Esophagus squamous epithelium (tissue), 4 donors: Measurements from ENCODE around the gene CEACAM21.

Source experiments
- CTCF ChIP-seq, 6 experiments: fragments of 450-650 bp in 4 of 6; fragments of 200-600 bp in 2 of 6; sonication (generic) in 2 of 6; IDR thresholded peaks; one replicate each; pipeline ENCODE4 v1.5.1; 2016 to 2019; ENCODE audit warnings: antibody characterized with exemption in 6 of 6, mild to moderate bottlenecking in 4 of 6, moderate library complexity in 4 of 6
- POLR2A ChIP-seq, 4 donors: fragments of 450-650 bp; IDR thresholded peaks; one replicate each; pipeline ENCODE4 v1.6.1; 2017; ENCODE audit warnings: antibody characterized with exemption in 4 of 4, mild to moderate bottlenecking in 4 of 4, moderate library complexity in 3 of 4

DNA sequence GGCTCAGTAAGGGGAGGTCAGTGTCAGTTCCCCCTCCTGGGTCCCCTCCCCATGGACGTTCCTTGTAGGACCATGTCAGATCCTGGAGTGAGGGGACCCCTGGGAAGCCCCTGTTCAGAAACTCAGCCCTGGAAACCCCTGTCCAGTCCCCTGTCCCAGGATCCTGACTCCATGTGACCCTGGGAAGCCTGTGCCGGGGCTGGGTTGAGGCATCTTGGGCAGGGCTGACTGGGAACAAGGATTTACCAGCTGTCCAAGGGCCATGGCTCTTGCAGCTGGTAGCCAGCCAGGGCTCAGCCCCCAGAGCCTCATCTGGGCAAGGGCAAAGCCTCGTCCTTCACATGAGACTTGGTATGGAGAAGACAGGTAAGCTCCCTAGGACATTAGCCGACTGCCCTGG is 25.8 kb downstream of the CEACAM21 start:
- TF ChIP-seq CTCF (IDR thresholded peaks at IDR 0.05) = no peak
- TF ChIP-seq POLR2A (IDR thresholded peaks at IDR 0.05) = no peak
